NCI-H2227 (cell line): ENCODE measurements around the gene EFCAB12.
A peak's percentile ranks its signal among the peaks of the same experiment; 100 is the strongest.

Experiments
- DNase-seq: peaks from one replicate; lab custom pipeline; 2025; ENCODE audit not compliant: unreplicated experiment; lab: John Stamatoyannopoulos, UW

EFCAB12 gene

DNA sequence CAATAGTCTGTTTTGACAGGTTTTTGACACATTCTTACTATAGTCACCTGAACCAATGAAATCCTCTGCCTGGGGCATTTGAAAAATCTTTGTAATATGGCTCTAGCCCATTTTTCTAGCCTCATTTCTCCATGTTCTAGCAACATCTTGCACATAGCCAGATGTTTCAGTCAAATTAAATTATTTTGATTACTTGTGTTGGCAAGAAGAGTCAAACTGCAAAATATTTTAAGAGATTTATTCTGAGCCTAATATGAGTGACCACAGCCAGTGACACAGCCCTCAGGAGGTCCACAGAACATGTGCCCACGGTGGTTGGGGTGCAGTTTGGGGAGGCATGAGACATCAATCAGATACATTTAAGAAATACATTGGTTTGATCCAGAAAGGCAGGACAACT lies 18.5 kb upstream of the EFCAB12 start:
- no peak for DNase-seq

DNA sequence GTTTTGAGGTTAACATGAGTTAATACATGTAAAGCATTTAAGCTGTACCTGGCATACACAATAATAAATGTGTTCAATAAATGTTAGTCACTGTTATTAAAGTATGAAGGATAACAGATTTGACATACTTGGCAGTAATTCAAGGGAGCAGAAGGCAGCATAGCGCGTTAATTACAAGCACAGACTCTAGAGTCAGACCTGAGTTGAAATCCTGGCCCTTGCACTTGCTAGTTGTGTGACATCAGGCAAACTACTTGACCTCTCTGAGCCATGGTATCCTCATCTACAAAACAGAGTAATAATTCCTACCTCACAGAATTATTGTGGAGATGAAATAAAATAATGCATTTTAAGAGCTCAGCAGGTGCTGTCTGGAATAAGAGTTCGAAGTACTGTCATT lies 17.0 kb upstream of the EFCAB12 start:
- no peak for DNase-seq

DNA sequence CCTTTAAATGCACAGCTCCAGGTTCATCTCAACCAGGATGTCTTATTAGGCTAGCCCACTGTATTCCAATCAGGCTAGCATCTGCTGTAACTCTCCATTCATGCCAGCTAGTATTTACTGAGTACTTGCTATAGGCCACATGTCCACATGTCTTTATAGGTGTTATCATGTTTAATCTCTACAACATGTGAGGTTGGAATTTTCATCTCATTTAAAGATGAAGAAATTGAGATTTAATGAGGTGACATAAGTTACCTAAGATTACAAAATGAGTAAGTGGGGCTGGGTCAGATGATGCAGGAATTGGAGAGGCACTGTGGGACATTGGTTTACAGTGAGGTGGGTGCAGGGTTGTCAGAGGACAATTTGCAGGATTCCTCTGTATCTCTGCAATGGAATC lies 14.5 kb upstream of the EFCAB12 start:
- DNase-seq: no peak

DNA sequence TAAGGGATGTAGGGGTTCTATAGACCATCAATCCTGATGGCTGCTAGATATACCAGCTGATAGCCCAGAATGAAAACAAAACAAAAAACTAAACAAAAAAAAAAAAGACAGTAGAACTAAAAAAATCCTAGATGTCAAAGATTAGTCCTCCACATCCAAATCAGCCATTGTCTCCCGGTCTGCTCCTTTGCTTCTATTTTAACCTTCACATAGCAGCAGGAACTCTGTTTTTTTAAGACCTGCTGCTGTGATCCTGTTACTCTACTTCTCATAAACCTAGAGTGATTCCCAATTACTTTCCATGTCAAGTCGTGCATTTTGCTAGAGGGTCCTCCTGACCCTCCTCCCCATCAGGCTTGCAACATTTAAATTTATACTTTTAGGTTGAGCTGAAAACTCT lies 14.1 kb upstream of the EFCAB12 start:
- no peak for DNase-seq

DNA sequence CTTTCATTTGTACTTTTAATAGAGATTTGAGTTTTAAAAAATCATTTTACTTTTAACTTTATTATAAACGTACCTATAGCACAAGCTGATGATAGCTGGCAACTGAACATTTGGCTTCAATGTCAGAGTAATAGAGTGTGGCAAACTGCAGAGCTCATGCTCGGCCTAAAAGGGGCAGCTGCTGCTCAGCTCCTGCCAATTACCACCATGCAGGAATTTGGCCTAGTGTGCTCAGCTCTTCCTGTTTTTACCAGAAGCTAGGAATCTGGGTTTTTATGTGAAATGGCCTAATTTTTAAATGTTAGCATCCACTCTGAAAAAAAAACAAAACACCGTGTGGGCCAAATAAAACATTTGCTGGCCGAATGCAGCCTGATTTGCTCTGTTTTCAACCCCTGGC lies 13.3 kb upstream of the EFCAB12 start:
- peak; percentile 23 for DNase-seq

DNA sequence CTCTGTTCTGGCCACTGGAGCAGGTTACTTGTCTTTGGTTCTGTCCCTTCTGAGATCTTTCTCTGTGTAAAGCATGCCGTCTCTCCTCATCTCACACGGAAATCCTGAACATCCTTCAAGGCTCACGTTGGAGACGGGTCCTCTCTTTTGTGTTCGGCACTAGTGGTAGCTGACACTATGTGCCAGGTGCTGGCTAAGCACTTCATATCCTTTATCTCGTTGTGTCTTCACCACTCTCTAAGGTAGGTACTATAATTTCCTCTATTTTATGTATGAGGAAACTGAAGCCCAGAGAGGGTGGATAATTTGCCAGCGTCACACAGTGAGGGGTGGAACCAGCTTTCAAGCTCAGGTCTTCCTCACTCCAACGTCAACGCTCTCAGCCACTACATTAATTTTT lies 12.8 kb upstream of the EFCAB12 start:
- DNase-seq: no peak

DNA sequence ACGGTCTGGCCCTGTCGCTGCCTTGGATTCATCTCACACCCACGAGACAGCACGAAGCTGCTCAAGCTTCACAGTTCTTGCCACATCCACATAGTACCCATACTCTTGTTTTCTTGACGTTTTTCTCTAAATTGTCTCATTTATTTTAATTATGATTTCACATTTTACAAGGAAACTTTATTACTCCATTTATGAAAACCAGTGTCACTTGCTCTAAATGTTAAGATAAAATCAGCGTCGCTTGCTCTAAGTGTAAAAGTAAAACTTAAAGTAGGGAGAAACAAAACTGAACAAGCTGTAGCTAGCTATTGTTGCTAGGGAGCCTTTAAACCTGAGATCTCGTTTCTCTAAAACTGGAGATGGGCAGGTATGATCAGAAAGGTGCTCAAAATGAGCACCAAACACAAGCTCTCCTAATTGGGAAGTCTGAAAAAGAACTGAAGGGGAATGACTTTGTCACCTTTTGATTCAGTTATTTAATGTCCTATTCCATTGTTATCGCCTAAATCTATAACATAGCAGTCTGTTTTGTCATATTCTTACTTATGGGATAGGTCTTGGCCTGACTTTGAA lies 12.3 kb upstream of the EFCAB12 start:
- DNase-seq: no peak

DNA sequence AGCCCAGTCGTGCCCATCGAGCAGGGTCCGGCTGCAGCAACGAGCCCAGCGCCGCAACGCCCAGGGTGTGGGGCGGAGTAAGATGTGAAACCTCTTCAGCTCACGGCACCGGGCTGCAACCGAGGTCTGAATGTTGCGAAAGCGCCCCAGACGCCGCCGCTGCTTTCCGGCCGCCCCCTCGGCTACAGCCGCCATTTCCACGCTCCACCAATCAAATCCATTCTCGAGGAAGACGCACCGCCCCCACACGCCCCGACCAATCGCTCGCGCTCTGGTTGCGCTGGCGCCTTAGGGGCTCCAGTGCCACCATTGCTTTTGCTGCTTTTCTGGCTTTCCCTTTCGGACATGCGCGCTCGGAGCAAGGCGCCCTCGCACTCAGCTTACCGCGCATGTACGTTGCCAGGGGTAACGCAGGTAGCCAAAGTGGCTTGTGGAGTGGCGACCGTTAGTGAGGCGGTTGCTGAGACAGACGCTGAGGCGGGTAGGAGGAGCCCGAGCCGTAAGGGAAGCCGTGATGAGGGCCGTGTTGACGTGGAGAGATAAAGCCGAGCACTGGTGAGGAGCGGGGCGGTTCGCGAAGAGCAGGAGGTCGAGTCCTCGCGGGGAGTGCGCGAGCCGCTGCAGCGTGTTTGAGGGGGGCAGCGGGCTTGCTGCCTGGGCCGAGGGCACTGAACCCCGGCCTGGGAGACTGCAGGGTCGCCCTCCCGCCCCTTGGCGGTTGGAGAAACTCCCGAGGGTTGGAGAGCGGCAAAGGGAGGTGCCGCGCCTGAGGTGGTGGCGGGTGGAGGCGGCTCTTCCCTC lies 11.6 kb upstream of the EFCAB12 start, which contains the start of the genes IFT122 and MBD4:
Gene IFT122 (plus strand): TSS at position 408 of the 801 bp plus-strand sequence. CDS start 107 bp downstream, at position 515.
Gene MBD4 (minus strand): TSS at position 132 of the 801 bp plus-strand sequence. CDS start 115 bp downstream, at position 17.
- peak; percentile 97 for DNase-seq

DNA sequence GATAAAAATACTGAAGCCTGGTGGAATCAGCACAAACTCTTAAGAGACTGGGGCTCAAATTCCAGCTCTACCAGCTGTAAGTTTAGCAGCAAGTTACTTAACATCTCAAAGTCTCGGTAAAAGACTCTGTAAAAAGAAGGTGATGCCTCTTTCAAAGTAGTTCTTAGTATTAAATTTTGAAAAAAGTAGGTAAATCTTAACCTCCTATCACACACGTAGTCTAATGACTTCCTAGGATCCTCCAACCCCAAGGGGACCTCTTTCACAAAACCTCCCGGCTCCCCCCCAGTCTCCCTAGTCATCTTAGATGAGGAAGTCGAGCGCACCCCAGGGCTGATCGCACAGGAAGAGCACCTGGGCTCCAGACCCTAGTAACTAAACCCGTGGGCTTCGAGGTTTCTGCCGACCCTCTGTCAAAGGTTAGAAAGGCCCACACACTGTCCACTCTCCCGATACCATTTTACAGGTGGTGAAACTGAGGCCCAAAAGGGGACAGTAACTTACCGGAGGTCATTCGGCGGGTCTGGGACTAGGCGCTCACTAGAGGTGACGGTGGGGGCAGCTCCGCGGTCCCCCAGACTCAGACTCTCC lies 10.9 kb upstream of the EFCAB12 start:
- DNase-seq: no peak

DNA sequence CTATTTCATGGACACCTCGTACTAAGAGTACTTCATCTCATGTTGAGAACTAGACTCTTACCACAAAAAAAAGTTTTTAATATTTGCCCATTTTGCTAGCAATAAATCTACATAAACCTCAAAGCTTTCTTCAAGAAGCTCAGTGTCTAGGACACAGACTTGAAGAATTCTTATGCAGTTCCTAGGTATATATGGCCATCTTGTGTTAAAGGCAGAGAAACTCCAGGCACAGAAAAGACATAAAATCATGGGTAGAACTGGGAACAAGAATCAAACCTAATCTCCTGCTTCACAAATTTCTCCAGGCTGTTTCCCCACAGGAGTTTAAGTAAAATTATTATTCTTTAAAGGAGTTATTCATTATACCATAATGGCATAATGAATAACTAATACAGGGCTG lies 6.9 kb upstream of the EFCAB12 start:
- DNase-seq: no peak

DNA sequence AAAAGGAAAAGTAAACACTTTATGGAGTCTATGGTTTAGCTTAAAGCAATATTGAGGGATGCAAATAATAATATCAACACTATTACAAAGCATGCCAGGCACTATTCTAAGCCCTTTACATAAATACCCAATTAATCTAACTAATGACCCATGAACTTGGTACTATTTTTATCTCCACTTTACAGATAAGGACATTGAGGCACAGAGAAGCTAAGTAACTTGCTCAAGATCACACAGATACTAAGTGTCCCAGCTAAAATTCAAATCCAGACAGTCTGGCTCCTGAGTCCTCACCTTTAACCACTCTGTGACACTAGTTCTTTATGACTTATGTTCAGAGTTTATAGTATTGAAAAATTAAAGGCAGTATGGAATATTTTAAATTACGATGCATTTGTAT lies 5.7 kb upstream of the EFCAB12 start:
- no peak for DNase-seq

DNA sequence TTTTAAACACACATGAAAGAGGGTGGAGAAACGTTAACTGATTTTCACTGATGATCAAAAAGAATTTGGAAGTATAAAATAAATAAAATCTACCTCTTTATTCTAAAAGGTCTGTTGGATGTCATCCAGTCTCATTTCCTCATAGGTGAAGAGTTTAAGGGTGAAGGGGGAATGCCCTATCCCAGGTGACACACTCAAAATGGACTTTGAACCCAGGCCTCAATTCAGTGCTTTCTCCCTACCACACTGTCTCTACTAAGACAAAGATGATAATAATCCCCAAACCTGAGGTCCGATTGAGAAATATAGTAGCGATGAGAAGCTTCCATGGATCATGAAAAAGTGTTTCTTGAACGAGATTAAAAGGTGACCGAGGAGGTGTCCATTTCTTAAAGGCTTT lies 5.1 kb upstream of the EFCAB12 start:
- no peak for DNase-seq

DNA sequence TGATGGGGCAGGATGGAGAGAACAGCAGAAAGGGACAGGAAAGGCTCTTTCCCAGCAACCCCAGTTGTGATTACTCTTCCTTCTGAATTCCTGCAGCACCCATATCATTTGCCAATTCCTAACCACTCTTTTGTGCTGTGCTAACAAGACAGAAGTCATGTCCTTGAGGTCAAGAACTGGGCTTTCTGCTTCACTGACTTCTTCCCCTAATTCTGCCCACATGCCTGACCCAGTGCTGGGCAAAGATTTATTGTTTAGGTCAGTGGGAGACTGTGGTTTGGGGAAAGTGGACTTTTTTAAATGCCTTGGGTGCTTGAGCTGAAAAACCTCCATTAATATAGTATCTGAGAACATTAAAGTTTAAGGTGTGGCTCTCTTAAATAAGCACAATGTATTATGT lies 4.2 kb upstream of the EFCAB12 start:
- DNase-seq: no peak

DNA sequence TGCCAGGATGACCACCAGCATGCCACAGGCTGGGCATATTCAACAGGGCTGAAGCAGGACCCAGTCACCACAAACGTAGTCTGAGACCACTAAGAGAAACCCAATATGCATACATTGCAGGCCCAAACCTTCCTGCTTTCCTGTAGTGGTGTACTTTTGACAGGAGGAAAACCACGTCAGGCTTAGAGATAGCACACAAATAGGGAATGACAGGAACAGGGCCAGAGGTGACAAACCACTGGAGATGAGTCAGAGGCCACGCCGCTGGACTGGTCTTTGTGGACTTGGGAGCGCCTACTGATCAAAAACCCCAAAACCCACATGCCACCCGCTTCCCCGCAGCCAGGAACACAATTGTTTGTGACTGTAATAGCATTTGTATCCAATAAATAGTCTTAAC lies 3.6 kb upstream of the EFCAB12 start:
- DNase-seq: no peak

DNA sequence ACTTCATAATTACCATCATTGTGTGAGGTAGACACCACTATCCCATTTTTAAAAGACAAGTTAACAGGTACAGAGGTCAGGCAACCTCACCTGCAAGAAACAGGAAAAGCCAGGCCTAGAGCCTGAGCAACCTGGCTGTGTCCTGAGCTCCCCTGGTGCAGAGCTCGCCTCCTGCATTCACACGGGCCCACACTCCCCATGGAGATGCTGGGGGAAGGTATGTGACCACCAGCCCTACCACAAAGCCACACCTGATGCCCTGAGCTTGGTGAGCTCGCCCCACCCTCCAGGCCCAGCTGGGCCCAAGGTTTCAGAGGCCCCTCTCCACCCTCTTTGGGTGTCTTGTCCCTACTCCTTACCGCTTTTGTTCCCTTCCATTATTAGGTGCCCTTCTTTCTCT lies 1.2 kb upstream of the EFCAB12 start:
- no peak for DNase-seq

DNA sequence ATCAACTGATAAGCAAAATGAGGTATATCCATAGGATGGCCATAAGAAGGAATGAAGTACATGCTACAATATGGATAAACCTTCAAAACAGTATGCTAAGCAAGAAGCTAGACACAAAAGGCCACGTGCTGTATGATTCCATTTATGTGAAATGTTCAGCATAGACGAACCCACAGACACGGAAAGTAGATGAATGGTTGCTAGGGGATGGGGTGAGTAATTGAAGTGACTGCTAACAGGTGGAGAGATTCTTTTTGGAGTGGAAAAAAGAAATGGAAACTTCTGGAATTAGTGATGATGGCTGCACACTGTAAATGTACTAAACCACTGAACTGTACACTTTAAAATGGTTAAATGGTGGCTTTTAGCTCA lies 630 bp upstream of the EFCAB12 start:
- DNase-seq: no peak

DNA sequence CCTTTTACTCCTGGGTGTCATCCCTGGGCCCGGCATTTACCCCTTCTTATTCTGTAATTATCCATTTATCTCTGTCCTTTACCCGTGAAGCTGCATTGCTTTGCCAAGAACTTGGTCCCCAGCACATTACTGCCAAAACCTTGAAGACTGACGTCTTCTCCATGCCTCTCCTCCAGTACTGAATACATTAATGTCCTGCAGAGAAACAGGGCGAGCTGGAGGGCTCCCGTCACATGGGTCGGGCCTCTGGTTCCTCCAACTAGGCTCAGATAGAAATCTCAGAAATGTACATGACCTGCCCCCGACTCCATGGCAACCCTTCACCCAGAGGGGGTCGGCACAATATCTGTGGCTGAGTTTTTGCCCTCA lies 445 bp downstream of the EFCAB12 start:
- no peak for DNase-seq

DNA sequence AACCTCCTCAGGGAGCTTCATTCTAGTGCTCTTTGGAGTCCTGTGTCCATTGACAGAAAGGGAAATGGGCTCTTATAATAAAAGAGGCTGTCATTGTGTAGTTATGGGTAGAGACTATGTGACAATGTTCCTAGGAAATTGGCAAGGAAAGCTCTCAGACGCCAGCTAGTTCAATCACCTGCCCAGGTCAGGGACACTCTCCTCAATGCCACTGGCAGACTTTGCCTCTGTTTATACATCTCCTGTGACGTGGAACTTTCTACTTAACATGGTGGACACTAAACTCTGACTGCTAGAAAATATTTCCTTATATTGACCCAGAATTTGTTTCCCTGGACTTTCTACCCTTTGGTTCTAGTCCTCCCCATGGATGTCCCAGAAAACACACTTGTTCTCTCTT lies 2.8 kb downstream of the EFCAB12 start:
- no peak for DNase-seq

DNA sequence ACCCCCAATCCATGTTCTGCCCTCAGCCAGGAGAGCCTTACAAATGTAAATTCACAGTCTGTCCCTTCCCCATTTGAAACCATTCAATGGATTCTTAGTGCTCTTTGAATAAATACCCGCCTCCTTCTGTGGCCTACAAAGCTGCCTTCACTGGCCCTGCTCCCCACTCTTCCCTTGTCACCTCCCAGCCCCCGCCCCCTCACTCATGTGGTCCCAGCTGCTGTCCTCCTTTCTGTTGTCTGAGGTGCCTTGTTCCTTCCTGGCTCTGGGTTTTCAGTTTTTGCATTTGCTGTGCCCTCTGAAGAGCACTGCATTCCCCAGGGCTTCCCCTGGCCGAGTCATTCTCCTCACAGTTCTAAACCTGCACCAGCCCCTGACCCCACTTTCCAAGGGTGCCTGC lies 3.2 kb downstream of the EFCAB12 start:
- no peak for DNase-seq

DNA sequence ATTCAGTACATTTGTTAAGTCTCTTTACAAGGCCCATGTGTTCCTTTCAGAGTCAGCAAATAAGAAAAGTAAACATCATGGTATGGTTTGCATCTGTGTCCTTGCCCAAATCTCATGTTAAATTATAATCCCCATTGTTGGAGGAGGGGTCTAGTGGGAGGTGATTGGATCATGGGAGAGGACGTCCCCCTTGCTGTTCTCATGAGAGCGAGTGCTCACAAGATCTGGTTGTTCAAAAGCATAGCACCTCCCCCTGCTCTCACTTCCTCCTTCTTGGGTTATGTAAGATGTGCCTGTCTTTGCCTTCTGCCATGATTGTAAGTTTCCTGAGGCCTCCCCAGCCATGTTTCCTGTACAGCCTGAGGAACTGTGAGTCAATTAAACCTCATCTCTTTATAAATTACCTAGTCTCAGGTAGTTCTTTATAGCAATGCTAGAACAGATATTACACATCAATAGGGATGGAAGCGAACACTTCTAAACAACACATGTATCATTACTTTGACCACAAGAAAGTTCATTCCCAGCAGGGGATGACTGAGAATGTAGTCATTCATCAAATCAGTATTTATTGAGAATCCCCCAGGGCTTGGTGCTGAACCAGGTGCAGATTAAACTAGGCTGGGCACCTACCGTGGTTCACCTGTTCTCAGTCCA lies 4.1 kb downstream of the EFCAB12 start:
- DNase-seq: no peak

DNA sequence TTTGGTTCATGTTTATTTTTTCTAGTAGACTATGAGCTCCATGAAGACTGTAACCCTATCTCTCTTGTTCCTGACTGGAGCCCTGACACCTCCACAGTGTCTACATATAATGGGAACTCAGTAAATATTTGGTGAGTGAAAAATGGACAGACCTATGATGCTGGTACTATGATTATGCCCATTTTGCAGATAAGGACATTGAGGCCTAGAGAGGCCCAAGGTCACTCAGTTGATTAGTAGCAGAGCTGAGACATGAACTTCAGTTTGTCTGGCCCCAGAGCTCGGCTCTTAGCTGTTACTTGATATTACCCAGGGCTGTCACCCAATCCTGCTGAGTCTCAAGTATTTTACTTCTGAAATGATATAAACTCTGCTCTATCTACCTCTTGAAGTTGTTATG lies 5.5 kb downstream of the EFCAB12 start:
- no peak for DNase-seq
